ENCODE data around the gene TENM3. TPM values are rescaled to one million over a fixed set of nuclear protein-coding genes. Genes with fewer than 3 reads are reported as not detected.

The TENM3 gene
- total and polyA plus RNA-seq, 10 of the 15 experiments (the other 5 are each of a cell fraction or from before 2014, with no cell fraction given): 0.01 to 1.7 (median 0.08) TPM; not detected in 2

DNA sequence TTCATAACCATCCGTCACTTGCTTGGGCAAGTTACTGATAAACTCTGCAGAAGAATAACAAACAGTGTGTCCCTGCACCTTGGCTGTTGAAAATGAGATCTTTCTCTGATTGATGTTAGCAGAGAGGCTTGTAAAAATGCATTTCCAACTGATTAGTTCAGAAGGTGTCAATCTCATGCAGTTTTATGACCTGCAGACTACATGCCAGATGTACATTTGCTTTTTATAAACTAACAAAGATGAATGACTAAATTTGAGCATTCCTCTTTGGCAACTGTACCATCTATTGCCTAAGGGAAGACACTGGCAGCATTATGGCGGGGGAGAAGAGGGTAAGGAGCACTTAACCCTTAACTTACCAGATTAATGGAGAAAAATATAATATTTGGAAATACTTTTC, 481.2 kb downstream of the TENM3 start (continued):
- TF ChIP-seq, protein P1, sequence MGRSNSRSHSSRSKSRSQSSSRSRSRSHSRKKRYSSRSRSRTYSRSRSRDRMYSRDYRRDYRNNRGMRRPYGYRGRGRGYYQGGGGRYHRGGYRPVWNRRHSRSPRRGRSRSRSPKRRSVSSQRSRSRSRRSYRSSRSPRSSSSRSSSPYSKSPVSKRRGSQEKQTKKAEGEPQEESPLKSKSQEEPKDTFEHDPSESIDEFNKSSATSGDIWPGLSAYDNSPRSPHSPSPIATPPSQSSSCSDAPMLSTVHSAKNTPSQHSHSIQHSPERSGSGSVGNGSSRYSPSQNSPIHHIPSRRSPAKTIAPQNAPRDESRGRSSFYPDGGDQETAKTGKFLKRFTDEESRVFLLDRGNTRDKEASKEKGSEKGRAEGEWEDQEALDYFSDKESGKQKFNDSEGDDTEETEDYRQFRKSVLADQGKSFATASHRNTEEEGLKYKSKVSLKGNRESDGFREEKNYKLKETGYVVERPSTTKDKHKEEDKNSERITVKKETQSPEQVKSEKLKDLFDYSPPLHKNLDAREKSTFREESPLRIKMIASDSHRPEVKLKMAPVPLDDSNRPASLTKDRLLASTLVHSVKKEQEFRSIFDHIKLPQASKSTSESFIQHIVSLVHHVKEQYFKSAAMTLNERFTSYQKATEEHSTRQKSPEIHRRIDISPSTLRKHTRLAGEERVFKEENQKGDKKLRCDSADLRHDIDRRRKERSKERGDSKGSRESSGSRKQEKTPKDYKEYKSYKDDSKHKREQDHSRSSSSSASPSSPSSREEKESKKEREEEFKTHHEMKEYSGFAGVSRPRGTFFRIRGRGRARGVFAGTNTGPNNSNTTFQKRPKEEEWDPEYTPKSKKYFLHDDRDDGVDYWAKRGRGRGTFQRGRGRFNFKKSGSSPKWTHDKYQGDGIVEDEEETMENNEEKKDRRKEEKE (IDR thresholded peaks at IDR 0.05): no peak
- TF ChIP-seq NKRF (conservative IDR thresholded peaks at IDR 0.05) (no peak), CREB1 (IDR thresholded peaks at IDR 0.05; ENCODE audit: low read depth) (no peak), SMAD1 (IDR thresholded peaks at IDR 0.05; ENCODE audit: low read depth, partially characterized antibody) (no peak), ETV6 (conservative IDR thresholded peaks at IDR 0.05 in 1 of 2, IDR thresholded peaks at IDR 0.05 in 1 of 2; ENCODE audit: borderline replicate concordance in 1 of 2, low read depth in 1 of 2) (no peak), CHD1 (IDR thresholded peaks at IDR 0.05; ENCODE audit: low read depth, low read length) (no peak), RAD21 (IDR thresholded peaks at IDR 0.05; ENCODE audit: insufficient read depth, low read depth, low read length) (no peak), MEF2B (IDR thresholded peaks at IDR 0.05; ENCODE audit: partially characterized antibody, poor library complexity, severe bottlenecking) (no peak), DPF2 (IDR thresholded peaks at IDR 0.05) (no peak)

Measured in GM12878 (cell line).